HG03095 (cell line): ENCODE measurements around the gene COA5.

Source experiments
- ATAC-seq: cut with Tn5 transposase; IDR thresholded peaks from one replicate; pipeline ENCODE4 v1.9.1; 2021; ENCODE audit warnings: moderate library complexity; ENCODE audit not compliant: unreplicated experiment

The COA5 gene

GRCh38 chr2:98554116-98554861, 54.0 kb downstream of the COA5 start:
- no peak for ATAC-seq

- no peak for ATAC-seq
Observed at GRCh38 chr2:98552499-98553179, 55.7 kb downstream of the COA5 start.

GRCh38 chr2:98551316-98551715, 57.0 kb downstream of the COA5 start:
- no peak for ATAC-seq

- ATAC-seq, result no peak
Observed at GRCh38 chr2:98550165-98550564, 58.1 kb downstream of the COA5 start.
